Measurements from ENCODE around the gene MED31. TPM values are rescaled to one million over a fixed set of nuclear protein-coding genes. Genes with fewer than 3 reads are reported as not detected.

MED31 gene
- total and polyA plus RNA-seq, 2 of the 4 experiments (the other 2 are of a cell fraction) = 5.6 to 11.6 TPM

DNA sequence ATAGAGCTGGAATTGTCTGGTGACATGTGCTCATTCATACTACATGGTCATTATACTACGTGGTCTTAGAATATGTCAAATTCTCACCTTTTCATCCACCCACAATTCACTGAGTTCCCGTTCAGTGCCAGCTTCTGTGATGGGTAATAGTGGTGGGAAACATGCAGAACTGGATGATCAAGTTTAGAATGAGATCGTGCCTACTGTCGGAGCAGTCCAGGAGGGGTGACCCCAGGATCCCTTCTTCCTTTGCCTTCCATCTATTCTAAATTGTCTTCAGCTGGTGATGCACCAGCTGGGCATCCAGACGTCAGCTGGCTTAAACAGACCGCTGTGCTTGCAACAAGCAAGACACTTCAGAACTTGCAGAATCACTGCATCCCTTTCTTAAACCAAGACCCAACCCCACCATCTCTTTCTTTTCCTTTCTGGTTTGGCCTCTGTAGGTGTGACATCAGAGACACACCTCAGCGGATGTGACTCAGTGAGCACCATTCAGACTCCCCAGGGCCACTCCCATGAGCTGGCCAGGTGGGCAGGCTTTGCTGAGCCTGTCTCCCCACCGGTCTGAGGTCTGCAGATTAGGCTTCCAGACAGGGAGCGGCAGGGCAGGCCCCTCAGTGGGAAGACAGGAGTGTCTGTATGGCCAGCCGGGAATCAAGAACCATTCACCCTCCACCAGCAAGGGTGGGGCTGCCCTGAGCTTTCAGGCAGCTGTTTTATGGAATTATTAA is 18.2 kb upstream of the MED31 start:
- Histone ChIP-seq H2BK5ac (ENCODE audit: low read depth, low read length, poor library complexity, severe bottlenecking) (no peak overlapping the region), H3K4me2 (ENCODE audit: low read depth, low read length) (no peak overlapping the region), H2AFZ (replicated peaks; ENCODE audit: low read length, poor library complexity) (no peak overlapping the region), H3K18ac (ENCODE audit: low read depth, low read length) (no peak overlapping the region), H3K23ac (ENCODE audit: low read depth, low read length) (no peak overlapping the region), H3K79me1 (ENCODE audit: low read depth in 1 of 2, low read length in 2 of 2) (no peaks in the 10 kb centered on the region), H4K20me1 (ENCODE audit: insufficient read depth, low read length) (no peaks in the 10 kb centered on the region), H3K56ac (ENCODE audit: extremely low read depth, insufficient read depth, low read length) (no peak overlapping the region), H4K5ac (ENCODE audit: low read depth, low read length) (no peak overlapping the region), H3K4me3 (ENCODE audit: insufficient read depth, low read depth, low read length) (no peak overlapping the region), H2BK15ac (ENCODE audit: low read depth, low read length) (no peak overlapping the region), H4K8ac (ENCODE audit: low read depth in 2 of 2, low read length in 2 of 2) (no peak overlapping the region), H2AK9ac (replicated peaks; ENCODE audit: low read depth, low read length, poor library complexity) (no peak overlapping the region), H3K14ac (replicated peaks; ENCODE audit: low read depth, low read length) (no peak overlapping the region), H4K91ac (ENCODE audit: insufficient read depth, low read depth, low read length) (no peak overlapping the region), H3K4ac (ENCODE audit: low read depth, low read length) (no peak overlapping the region), H3K9me1 (ENCODE audit: insufficient read depth, low read length) (no peaks in the 10 kb centered on the region), H3K27ac (ENCODE audit: insufficient read depth, low read length) (no peak overlapping the region), H3K4me1 (ENCODE audit: control insufficient read depth, insufficient read depth, low read length) (no peaks in the 10 kb centered on the region), H2AK5ac (ENCODE audit: low read depth, low read length) (no peak overlapping the region), H3K36me3 (ENCODE audit: control insufficient read depth, insufficient read depth, low read length) (no peaks in the 10 kb centered on the region), H3K9ac (ENCODE audit: low read depth, low read length) (no peak overlapping the region), H2BK20ac (ENCODE audit: low read depth, low read length) (no peak overlapping the region), H2BK120ac (ENCODE audit: low read depth, low read length) (no peak overlapping the region), H3K27me3 (ENCODE audit: control insufficient read depth, insufficient read depth, low read length) (peaks cover 21% of the 10 kb centered on the region), H3K9me3 (ENCODE audit: control insufficient read depth, insufficient read depth, low read length) (no peaks in the 10 kb centered on the region)
- in situ Hi-C loops (cut with MboI; ENCODE audit: low sequenced_read_pairs) (loop anchor here (10.0 kb wide), 3 partner anchors 125 to 345 kb away; partner anchors contain the start of genes RNASEK and TEKT1), dilution Hi-C loops (cut with HindIII; ENCODE audit: low sequenced_read_pairs, unreplicated experiment) (no loop called here), intact Hi-C loops (cut with micrococcal nuclease) (loop anchor here (10.0 kb wide), 1 partner anchor 85 kb away; the partner anchor contains the start of gene XAF1)
- CTCF ChIA-PET = interaction anchor here (1.1 kb wide), 1 partner anchor 174 kb away, joined by 4 read pairs; no protein-coding TSS in a partner anchor
- WGBS, 2 experiments (ENCODE audit: extremely low coverage in 2 of 2, insufficient read length in 1 of 2) = no CpG with 5 or more reads among the region's 10 CpGs
- DNase-seq (no peak), ATAC-seq (ENCODE audit: low read depth) (no peak)
- POLR2A ChIA-PET (ENCODE audit: unreplicated experiment) = no interaction called here
- no TSS peak for BruUV-seq (replicated peaks)
- TF ChIP-seq RFX5 (IDR thresholded peaks at IDR 0.05; ENCODE audit: low read depth, low read length) = no peak
- no peak for TF ChIP-seq SMC3 (IDR thresholded peaks at IDR 0.05; ENCODE audit: low read depth, low read length)
- no peak for TF ChIP-seq MXI1 (IDR thresholded peaks at IDR 0.05; ENCODE audit: borderline replicate concordance, low read depth, low read length)
- TF ChIP-seq, protein P1, sequence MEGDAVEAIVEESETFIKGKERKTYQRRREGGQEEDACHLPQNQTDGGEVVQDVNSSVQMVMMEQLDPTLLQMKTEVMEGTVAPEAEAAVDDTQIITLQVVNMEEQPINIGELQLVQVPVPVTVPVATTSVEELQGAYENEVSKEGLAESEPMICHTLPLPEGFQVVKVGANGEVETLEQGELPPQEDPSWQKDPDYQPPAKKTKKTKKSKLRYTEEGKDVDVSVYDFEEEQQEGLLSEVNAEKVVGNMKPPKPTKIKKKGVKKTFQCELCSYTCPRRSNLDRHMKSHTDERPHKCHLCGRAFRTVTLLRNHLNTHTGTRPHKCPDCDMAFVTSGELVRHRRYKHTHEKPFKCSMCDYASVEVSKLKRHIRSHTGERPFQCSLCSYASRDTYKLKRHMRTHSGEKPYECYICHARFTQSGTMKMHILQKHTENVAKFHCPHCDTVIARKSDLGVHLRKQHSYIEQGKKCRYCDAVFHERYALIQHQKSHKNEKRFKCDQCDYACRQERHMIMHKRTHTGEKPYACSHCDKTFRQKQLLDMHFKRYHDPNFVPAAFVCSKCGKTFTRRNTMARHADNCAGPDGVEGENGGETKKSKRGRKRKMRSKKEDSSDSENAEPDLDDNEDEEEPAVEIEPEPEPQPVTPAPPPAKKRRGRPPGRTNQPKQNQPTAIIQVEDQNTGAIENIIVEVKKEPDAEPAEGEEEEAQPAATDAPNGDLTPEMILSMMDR (conservative IDR thresholded peaks at IDR 0.05; ENCODE audit: low read depth, low read length) = no peak
- TF ChIP-seq FOS (IDR thresholded peaks at IDR 0.05; ENCODE audit: low read depth, low read length) = no peak
- no peak for TF ChIP-seq RCOR1 (IDR thresholded peaks at IDR 0.05; ENCODE audit: insufficient replicate concordance, low read length)
- TF ChIP-seq CHD1 (IDR thresholded peaks at IDR 0.05; ENCODE audit: low read depth, low read length) = no peak
- no peak for TF ChIP-seq MAZ (IDR thresholded peaks at IDR 0.05; ENCODE audit: borderline replicate concordance, low read depth, low read length)
- TF ChIP-seq POLR2A (IDR thresholded peaks at IDR 0.05; ENCODE audit: low read depth, low read length) = no peak
- TF ChIP-seq, protein P2, sequence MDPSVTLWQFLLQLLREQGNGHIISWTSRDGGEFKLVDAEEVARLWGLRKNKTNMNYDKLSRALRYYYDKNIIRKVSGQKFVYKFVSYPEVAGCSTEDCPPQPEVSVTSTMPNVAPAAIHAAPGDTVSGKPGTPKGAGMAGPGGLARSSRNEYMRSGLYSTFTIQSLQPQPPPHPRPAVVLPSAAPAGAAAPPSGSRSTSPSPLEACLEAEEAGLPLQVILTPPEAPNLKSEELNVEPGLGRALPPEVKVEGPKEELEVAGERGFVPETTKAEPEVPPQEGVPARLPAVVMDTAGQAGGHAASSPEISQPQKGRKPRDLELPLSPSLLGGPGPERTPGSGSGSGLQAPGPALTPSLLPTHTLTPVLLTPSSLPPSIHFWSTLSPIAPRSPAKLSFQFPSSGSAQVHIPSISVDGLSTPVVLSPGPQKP (IDR thresholded peaks at IDR 0.05; ENCODE audit: borderline replicate concordance, low read depth, low read length) = no peak
- no peak for TF ChIP-seq USF2 (IDR thresholded peaks at IDR 0.05; ENCODE audit: low read depth, low read length)
- TF ChIP-seq MAFK (IDR thresholded peaks at IDR 0.05; ENCODE audit: low read depth, low read length) = no peak
